A549 (cell line): ENCODE results near the gene RUNX1.

Experiments
- EP300 ChIP-seq, 2 experiments: fragments of >200 bp; sonication (Bioruptor Twin); formaldehyde crosslinking; IDR thresholded peaks; 2 replicates in 1 of 2; 3 replicates in 1 of 2; pipeline ENCODE4 v1.6.1; 2016 to 2017
- NPAS2 ChIP-seq: fragments of 250-450 bp; sonication (Bioruptor Pico); IDR thresholded peaks from 2 replicates; pipeline ENCODE4 v1.8.0; 2022; ENCODE audit warnings: mild to moderate bottlenecking, moderate library complexity, borderline replicate concordance
- POLR2A ChIP-seq: IDR thresholded peaks from 2 replicates; pipeline ENCODE4 v1.6.1; 2012; ENCODE audit warnings: mild to moderate bottlenecking, low read length
- POLR2AphosphoS2 ChIP-seq: conservative IDR thresholded peaks from 2 replicates; pipeline ENCODE4 v1.6.1; 2012; ENCODE audit warnings: low read length, improper control_type of control experiment, inconsistent platforms
- RAD21 ChIP-seq, 2 experiments: fragments of >200 bp in 1 of 2; sonication (Bioruptor Twin) in 1 of 2; formaldehyde crosslinking in 1 of 2; IDR thresholded peaks in 1 of 2; conservative IDR thresholded peaks in 1 of 2; 2 replicates in 1 of 2; 3 replicates in 1 of 2; pipeline ENCODE4 v1.6.1; 2012 to 2018; ENCODE audit warnings: inconsistent platforms in 1 of 2
- TF ChIP-seq, protein P1 (sequence below): fragments of >200 bp; sonication (Bioruptor Twin); formaldehyde crosslinking; IDR thresholded peaks from 3 replicates; pipeline ENCODE4 v1.5.1; 2016
- TF ChIP-seq, protein P2 (sequence below): fragments of 200-600 bp; sonication (generic); IDR thresholded peaks from 2 replicates; pipeline ENCODE4 v1.6.1; 2016; ENCODE audit warnings: antibody characterized with exemption, mild to moderate bottlenecking, moderate library complexity

DNA sequence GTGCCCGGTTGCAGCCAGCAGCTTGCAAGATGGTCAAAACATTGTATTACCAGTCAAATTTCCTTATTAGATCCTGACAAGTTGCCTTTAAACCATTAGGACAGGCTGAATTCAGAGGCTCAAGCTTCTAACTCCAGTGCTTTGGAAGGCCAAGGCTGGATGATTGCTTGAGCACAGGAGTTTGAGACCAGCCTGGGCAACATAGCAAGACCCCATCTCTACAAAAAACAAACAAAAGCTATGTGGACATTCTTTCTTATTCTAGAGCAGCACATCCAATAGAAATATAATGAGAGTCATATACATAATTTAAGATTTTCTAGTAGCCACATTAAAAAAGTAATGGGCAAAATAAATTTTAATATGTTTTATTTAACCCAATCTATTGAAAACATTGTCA, 149.3 kb downstream of the RUNX1 start:
- TF ChIP-seq, protein P1, sequence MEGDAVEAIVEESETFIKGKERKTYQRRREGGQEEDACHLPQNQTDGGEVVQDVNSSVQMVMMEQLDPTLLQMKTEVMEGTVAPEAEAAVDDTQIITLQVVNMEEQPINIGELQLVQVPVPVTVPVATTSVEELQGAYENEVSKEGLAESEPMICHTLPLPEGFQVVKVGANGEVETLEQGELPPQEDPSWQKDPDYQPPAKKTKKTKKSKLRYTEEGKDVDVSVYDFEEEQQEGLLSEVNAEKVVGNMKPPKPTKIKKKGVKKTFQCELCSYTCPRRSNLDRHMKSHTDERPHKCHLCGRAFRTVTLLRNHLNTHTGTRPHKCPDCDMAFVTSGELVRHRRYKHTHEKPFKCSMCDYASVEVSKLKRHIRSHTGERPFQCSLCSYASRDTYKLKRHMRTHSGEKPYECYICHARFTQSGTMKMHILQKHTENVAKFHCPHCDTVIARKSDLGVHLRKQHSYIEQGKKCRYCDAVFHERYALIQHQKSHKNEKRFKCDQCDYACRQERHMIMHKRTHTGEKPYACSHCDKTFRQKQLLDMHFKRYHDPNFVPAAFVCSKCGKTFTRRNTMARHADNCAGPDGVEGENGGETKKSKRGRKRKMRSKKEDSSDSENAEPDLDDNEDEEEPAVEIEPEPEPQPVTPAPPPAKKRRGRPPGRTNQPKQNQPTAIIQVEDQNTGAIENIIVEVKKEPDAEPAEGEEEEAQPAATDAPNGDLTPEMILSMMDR, result no peak
- TF ChIP-seq, protein P2, sequence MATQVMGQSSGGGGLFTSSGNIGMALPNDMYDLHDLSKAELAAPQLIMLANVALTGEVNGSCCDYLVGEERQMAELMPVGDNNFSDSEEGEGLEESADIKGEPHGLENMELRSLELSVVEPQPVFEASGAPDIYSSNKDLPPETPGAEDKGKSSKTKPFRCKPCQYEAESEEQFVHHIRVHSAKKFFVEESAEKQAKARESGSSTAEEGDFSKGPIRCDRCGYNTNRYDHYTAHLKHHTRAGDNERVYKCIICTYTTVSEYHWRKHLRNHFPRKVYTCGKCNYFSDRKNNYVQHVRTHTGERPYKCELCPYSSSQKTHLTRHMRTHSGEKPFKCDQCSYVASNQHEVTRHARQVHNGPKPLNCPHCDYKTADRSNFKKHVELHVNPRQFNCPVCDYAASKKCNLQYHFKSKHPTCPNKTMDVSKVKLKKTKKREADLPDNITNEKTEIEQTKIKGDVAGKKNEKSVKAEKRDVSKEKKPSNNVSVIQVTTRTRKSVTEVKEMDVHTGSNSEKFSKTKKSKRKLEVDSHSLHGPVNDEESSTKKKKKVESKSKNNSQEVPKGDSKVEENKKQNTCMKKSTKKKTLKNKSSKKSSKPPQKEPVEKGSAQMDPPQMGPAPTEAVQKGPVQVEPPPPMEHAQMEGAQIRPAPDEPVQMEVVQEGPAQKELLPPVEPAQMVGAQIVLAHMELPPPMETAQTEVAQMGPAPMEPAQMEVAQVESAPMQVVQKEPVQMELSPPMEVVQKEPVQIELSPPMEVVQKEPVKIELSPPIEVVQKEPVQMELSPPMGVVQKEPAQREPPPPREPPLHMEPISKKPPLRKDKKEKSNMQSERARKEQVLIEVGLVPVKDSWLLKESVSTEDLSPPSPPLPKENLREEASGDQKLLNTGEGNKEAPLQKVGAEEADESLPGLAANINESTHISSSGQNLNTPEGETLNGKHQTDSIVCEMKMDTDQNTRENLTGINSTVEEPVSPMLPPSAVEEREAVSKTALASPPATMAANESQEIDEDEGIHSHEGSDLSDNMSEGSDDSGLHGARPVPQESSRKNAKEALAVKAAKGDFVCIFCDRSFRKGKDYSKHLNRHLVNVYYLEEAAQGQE, result no peak
- TF ChIP-seq RAD21 (conservative IDR thresholded peaks at IDR 0.05 in 1 of 2, IDR thresholded peaks at IDR 0.05 in 1 of 2), result no peak
- no peak for TF ChIP-seq POLR2AphosphoS2
- no peak for TF ChIP-seq NPAS2 (CRISPR knock-in tag)
- no peak for TF ChIP-seq EP300 (IDR thresholded peaks at IDR 0.05)
- TF ChIP-seq POLR2A, result no peak
